Measurements from ENCODE around the gene CALML3.

The CALML3 gene

GRCh38 chr10:5538446-5538845 is 13.7 kb downstream of the CALML3 start:
- DNase-seq (ENCODE audit: low read depth): peak; percentile 82
- H3K4me3 ChIP-seq (ENCODE audit: low read length): no peak overlapping the region
- no peak for TF ChIP-seq CTCF (IDR thresholded peaks at IDR 0.05; ENCODE audit: insufficient read depth, low read depth, low read length, missing control alignments)

- DNase-seq (ENCODE audit: low read depth): peak; percentile 86
- no peak for TF ChIP-seq CTCF (IDR thresholded peaks at IDR 0.05; ENCODE audit: insufficient read depth, low read depth, low read length, missing control alignments)
- H3K4me3 ChIP-seq (ENCODE audit: low read length): no peak overlapping the region
Measured at GRCh38 chr10:5538892-5539651, 14.3 kb downstream of the CALML3 start.

- TF ChIP-seq CTCF (IDR thresholded peaks at IDR 0.05; ENCODE audit: insufficient read depth, low read depth, low read length, missing control alignments): no peak
- DNase-seq (ENCODE audit: low read depth): no peak
- no peak overlapping the region for H3K4me3 ChIP-seq (ENCODE audit: low read length)
Measured at GRCh38 chr10:5540080-5540479, 15.3 kb downstream of the CALML3 start.

- no peak for TF ChIP-seq CTCF (IDR thresholded peaks at IDR 0.05; ENCODE audit: insufficient read depth, low read depth, low read length, missing control alignments)
- H3K4me3 ChIP-seq (ENCODE audit: low read length): no peak overlapping the region
Measured at GRCh38 chr10:5540891-5541290, 16.1 kb downstream of the CALML3 start.

GRCh38 chr10:5542100-5542499 is 17.3 kb downstream of the CALML3 start:
- no peak overlapping the region for H3K4me3 ChIP-seq (ENCODE audit: low read length)
- no peak for TF ChIP-seq CTCF (IDR thresholded peaks at IDR 0.05; ENCODE audit: insufficient read depth, low read depth, low read length, missing control alignments)
- no peak for DNase-seq (ENCODE audit: low read depth)

More at GRCh38 chr10:5540891-5541290, 16.1 kb downstream of the CALML3 start:
- no peak for DNase-seq (ENCODE audit: low read depth)

GRCh38 chr10:5543623-5544022 is 18.9 kb downstream of the CALML3 start:
- DNase-seq (ENCODE audit: low read depth): no peak
- no peak overlapping the region for H3K4me3 ChIP-seq (ENCODE audit: low read length)
- no peak for TF ChIP-seq CTCF (IDR thresholded peaks at IDR 0.05; ENCODE audit: insufficient read depth, low read depth, low read length, missing control alignments)
